PC-9 (cell line): ENCODE measurements around the gene TMEM17.

Experiments
- EZH2 ChIP-seq: fragments of 200-600 bp; sonication (generic); IDR thresholded peaks from 2 replicates; pipeline ENCODE4 v1.8.0; 2017; ENCODE audit warnings: antibody characterized with exemption, low read depth
- TF ChIP-seq, protein P1 (sequence below): fragments of 200-600 bp; sonication (generic); conservative IDR thresholded peaks from 2 replicates; pipeline ENCODE4 v1.6.1; 2017; ENCODE audit warnings: mixed run types, antibody characterized with exemption, mild to moderate bottlenecking, moderate library complexity

DNA sequence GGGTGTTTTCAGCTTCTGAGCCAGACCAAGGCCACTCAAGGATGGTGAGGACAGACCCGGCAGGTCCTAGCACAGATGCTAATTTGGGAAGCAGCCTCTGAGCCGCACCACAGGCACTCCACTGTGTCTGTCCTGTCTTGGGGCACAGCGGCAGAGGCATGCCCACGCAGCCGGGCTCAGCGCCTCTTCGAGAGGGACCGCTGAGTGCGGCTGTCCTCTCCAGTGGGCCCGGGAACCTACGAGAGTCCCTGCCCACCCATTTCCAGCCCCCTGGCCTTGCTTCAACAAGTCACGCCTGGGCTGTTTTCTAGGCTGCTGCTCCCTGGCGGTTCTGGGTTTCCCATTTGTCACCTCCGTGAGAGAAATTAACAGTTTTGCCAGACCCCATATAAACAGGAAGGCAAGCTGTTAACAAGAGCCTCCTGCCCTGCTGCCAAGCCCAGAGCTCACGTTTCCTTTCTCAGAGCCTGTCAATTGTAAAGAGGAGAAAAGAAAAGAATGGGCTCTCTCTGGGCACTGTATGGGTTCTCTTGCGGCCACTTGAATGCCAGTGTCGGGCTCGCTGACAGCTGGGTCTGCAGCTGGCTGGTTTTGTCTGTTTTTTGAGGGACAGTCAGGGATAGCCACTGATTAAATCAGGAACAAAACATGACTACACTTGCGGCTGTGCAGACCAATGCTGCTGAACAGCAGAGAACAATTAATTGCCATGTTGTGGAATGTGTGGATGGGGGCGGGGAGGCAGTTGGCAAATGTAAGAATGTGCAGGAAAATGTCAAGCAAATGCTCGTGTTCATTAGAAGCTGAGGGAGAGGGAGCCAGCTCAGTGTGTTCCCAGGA, 30.6 kb downstream of the TMEM17 start:
- TF ChIP-seq, protein P1, sequence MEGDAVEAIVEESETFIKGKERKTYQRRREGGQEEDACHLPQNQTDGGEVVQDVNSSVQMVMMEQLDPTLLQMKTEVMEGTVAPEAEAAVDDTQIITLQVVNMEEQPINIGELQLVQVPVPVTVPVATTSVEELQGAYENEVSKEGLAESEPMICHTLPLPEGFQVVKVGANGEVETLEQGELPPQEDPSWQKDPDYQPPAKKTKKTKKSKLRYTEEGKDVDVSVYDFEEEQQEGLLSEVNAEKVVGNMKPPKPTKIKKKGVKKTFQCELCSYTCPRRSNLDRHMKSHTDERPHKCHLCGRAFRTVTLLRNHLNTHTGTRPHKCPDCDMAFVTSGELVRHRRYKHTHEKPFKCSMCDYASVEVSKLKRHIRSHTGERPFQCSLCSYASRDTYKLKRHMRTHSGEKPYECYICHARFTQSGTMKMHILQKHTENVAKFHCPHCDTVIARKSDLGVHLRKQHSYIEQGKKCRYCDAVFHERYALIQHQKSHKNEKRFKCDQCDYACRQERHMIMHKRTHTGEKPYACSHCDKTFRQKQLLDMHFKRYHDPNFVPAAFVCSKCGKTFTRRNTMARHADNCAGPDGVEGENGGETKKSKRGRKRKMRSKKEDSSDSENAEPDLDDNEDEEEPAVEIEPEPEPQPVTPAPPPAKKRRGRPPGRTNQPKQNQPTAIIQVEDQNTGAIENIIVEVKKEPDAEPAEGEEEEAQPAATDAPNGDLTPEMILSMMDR, result no peak
- no peak for TF ChIP-seq EZH2
